GM12878 (cell line): ENCODE results near the gene LRRC14B. TPM values are rescaled to one million over a fixed set of nuclear protein-coding genes. Genes with fewer than 3 reads are reported as not detected.

Experiments used
- ATAC-seq: fragments of 200-7000 bp; cut with Tn5 transposase; 3 replicates; pipeline ENCODE4 v1.9.1; 2020; ENCODE audit warnings: mild to moderate bottlenecking, moderate library complexity
- BruUV-seq: library from RNA; stranded (reverse); fragments of 400-500 nt; replicated peaks from 2 replicates; lab custom pipeline; 2021; lab: Mats Ljungman, UMichigan
- CTCF ChIA-PET: fragments of 300-600 bp; sonication (Branson Sonifier 250); formaldehyde crosslinking; extraction: SDS; loops from one replicate; lab custom pipeline; 2021; ENCODE audit warnings: inconsistent platforms; lab: Yijun Ruan, JAX
- POLR2A ChIA-PET: fragments of 350-600 bp; formaldehyde crosslinking; extraction: SDS; loops from one replicate; lab custom pipeline; 2021; ENCODE audit warnings: inconsistent platforms; lab: Charles Lee
- RAD21 ChIA-PET: fragments of 300-600 bp; sonication (Branson Sonifier 250); formaldehyde crosslinking; loops from one replicate; lab custom pipeline; 2023; ENCODE audit warnings: antibody characterized with exemption; ENCODE audit not compliant: unreplicated experiment; lab: Charles Lee
- SMC1A ChIA-PET: fragments of 300-600 bp; sonication (Branson Sonifier 250); formaldehyde crosslinking; loops from one replicate; lab custom pipeline; 2023; ENCODE audit not compliant: unreplicated experiment, uncharacterized antibody; lab: Charles Lee
- DNase-seq: peaks from one replicate; pipeline ENCODE4 v3.0.0-alpha.2; 2011; ENCODE audit warnings: low read depth, low spot score
- FAIRE-seq: peaks from 3 replicates; lab custom pipeline; 2011; peaks lifted over from hg19 to GRCh38; lab: Jason Lieb, UNC
- H2AFZ ChIP-seq: 2 replicates; pipeline ENCODE4 v1.6.0; 2011; ENCODE audit warnings: low read depth, low read length, control low read depth; ENCODE audit not compliant: control insufficient read depth
- H3K27ac ChIP-seq: 2 replicates; pipeline ENCODE4 v1.5.1; 2011; ENCODE audit warnings: control low read depth; ENCODE audit not compliant: control insufficient read depth, insufficient read depth
- H3K27me3 ChIP-seq, 2 experiments: replicated peaks in 1 of 2; 2 replicates each; pipeline versions ENCODE4 v1.6.0 to v1.6.1; 2011; ENCODE audit warnings: low read length in 1 of 2; ENCODE audit not compliant: control insufficient read depth in 2 of 2, insufficient read depth in 2 of 2
- H3K36me3 ChIP-seq, 2 experiments: 2 replicates each; pipeline ENCODE4 v1.5.1; 2011; ENCODE audit warnings: low read length in 1 of 2; ENCODE audit not compliant: control insufficient read depth in 2 of 2, insufficient read depth in 2 of 2
- H3K4me1 ChIP-seq: 2 replicates; pipeline ENCODE4 v1.6.1; 2011; ENCODE audit warnings: mild to moderate bottlenecking, low read length, moderate library complexity, mixed read lengths; ENCODE audit not compliant: control insufficient read depth, insufficient read depth
- H3K4me2 ChIP-seq: 2 replicates; pipeline ENCODE4 v1.6.0; 2011; ENCODE audit warnings: control low read depth; ENCODE audit not compliant: control insufficient read depth, insufficient read depth
- H3K4me3 ChIP-seq: fragments of 200-600 bp; sonication (generic); 2 replicates; pipeline ENCODE4 v1.5.1; 2016
- H3K79me2 ChIP-seq: 2 replicates; pipeline ENCODE4 v1.6.0; 2011; ENCODE audit warnings: low read length; ENCODE audit not compliant: control insufficient read depth, insufficient read depth
- H3K9ac ChIP-seq: 2 replicates; pipeline ENCODE4 v1.8.0; 2011; ENCODE audit warnings: low read length, control low read depth, mixed read lengths; ENCODE audit not compliant: control insufficient read depth, insufficient read depth
- H3K9me3 ChIP-seq: replicated peaks from 3 replicates; pipeline ENCODE4 v1.5.1; 2011; ENCODE audit warnings: mild to moderate bottlenecking, low read length; ENCODE audit not compliant: control insufficient read depth, insufficient read depth
- H4K20me1 ChIP-seq: 2 replicates; pipeline ENCODE4 v1.6.0; 2011; ENCODE audit not compliant: control insufficient read depth, insufficient read depth
- CHD1 ChIP-seq: IDR thresholded peaks from 2 replicates; pipeline ENCODE4 v1.6.1; 2012; ENCODE audit warnings: low read depth, low read length, improper control_type of control experiment
- CREM ChIP-seq: IDR thresholded peaks from 2 replicates; pipeline ENCODE4 v1.6.1; 2014; ENCODE audit warnings: antibody characterized with exemption, low read depth
- EZH2 ChIP-seq: IDR thresholded peaks from 2 replicates; pipeline ENCODE4 v1.6.1; 2012; ENCODE audit warnings: low read depth, mild to moderate bottlenecking, control low read depth, inconsistent platforms, low read length, borderline replicate concordance; ENCODE audit not compliant: control insufficient read depth
- MEF2A ChIP-seq: IDR thresholded peaks from 2 replicates; pipeline ENCODE4 v1.6.1; 2011; ENCODE audit warnings: low read depth, mild to moderate bottlenecking, low read length, moderate library complexity; ENCODE audit not compliant: insufficient read depth
- STAT1 ChIP-seq: fragments of 450-650 bp; conservative IDR thresholded peaks from 2 replicates; pipeline ENCODE4 v1.6.1; 2014; ENCODE audit warnings: antibody characterized with exemption, mild to moderate bottlenecking
- TCF3 ChIP-seq: IDR thresholded peaks from 2 replicates; pipeline ENCODE4 v1.6.1; 2012; ENCODE audit warnings: low read depth, mild to moderate bottlenecking, low read length, borderline replicate concordance; ENCODE audit not compliant: insufficient read depth
- ZNF217 ChIP-seq: fragments of 450-650 bp; IDR thresholded peaks from 2 replicates; pipeline ENCODE4 v1.6.1; 2017; ENCODE audit warnings: antibody characterized with exemption, mild to moderate bottlenecking
- ZSCAN29 ChIP-seq: fragments of 450-650 bp; IDR thresholded peaks from 2 replicates; pipeline ENCODE4 v1.6.1; 2017; ENCODE audit warnings: mild to moderate bottlenecking, moderate library complexity
- WGBS: methylation state at CpG from one replicate; pipeline ENCODE4 v1.1.6; 2016; ENCODE audit warnings: low lambda C conversion rate; ENCODE audit not compliant: insufficient replicate concordance, insufficient coverage; ENCODE audit errors: missing lambda C conversion rate; 5-methylcytosine and 5-hydroxymethylcytosine counted together
- in situ Hi-C: fragments of 300-500 bp; cut with MboI; formaldehyde crosslinking; loops from 9 replicates; pipeline ENCODE4 v1.14.3; 2018; ENCODE audit warnings: mixed read lengths
- intact Hi-C: fragments of 100-400 bp; cut with micrococcal nuclease; formaldehyde crosslinking; loops from one replicate; pipeline ENCODE4 v1.14.2; 2022; ENCODE audit not compliant: unreplicated experiment
- polyA plus RNA-seq, 11 experiments: library from polyadenylated mRNA; depleted of rRNA in 4 of 11; unstranded in 6 of 11; stranded (reverse) in 5 of 11; fragments of >200 nt; fragmentation: Nextera tagmentation in 4 of 11; fragmentation: Illumina TruSeq in 1 of 11; extraction: Ambion mirVana in 4 of 11; extraction: Trizol in 1 of 11; gene quantifications; 1 replicate in 1 of 11; 2 replicates in 10 of 11; pipeline versions ENCODE4 v1.2.1 to v1.2.3, GENCODE V29; 2011 to 2016; ENCODE audit warnings: inconsistent platforms in 2 of 11, missing spikeins in 2 of 11, low read depth in 1 of 11
- total RNA-seq, 4 experiments: library from RNA; depleted of rRNA in 3 of 4; stranded (reverse); fragments of >200 nt in 3 of 4; fragmentation: Illumina TruSeq in 1 of 4; extraction: Trizol in 1 of 4; gene quantifications; 2 replicates each; pipeline versions ENCODE4 v1.2.1 to v1.2.3, GENCODE V29; 2013 to 2021
- TF ChIP-seq, protein P1 (sequence below), 3 experiments: IDR thresholded peaks in 2 of 3; conservative IDR thresholded peaks in 1 of 3; 2 replicates each; pipeline ENCODE4 v1.5.1; 2011; ENCODE audit warnings: low read depth in 3 of 3, low read length in 3 of 3, mild to moderate bottlenecking in 3 of 3, control low read depth in 2 of 3, moderate library complexity in 2 of 3, inconsistent platforms in 1 of 3, mixed read lengths in 1 of 3; ENCODE audit not compliant: control insufficient read depth in 2 of 3, insufficient read depth in 1 of 3; ENCODE audit errors: extremely low read depth in 1 of 3
- TF ChIP-seq, protein P2 (sequence below): fragments of 450-650 bp; IDR thresholded peaks from 2 replicates; pipeline ENCODE4 v1.6.1; 2017; ENCODE audit warnings: mild to moderate bottlenecking
- TF ChIP-seq, protein P3 (sequence below): IDR thresholded peaks from 2 replicates; pipeline ENCODE4 v1.6.1; 2012; ENCODE audit warnings: mild to moderate bottlenecking, low read depth, low read length
- TF ChIP-seq, protein P4 (sequence below): fragments of 450-650 bp; IDR thresholded peaks from 2 replicates; pipeline ENCODE4 v1.6.1; 2014; ENCODE audit warnings: mild to moderate bottlenecking

Gene LRRC14B
- total and polyA plus RNA-seq, 10 of the 15 experiments (the other 5 are each of a cell fraction or from before 2014, with no cell fraction given) = 0.06 to 0.31 (median 0.13) TPM; not detected in 5

DNA sequence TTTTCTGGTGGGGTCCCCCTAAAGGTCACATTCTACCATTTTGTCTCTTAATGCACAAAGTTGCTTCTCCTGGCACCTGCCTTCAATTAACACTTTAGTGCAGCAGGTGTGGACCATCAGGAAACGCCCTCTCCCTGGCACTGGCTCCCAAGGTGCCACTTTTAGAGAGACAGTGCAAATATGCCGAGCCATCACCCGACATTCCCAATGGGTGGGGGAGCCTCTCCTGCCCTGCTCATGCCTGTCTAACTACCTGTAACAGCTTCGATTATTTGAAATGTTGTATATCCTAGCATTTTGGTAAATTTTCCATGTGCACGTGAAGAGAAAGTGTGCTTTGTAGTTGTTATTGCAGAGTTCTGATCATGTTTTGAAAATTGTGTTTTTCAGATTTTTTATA is 13.2 kb upstream of the LRRC14B start:
- Histone ChIP-seq H3K4me2 (no peak overlapping the region), H3K4me1 (no peaks in the 10 kb centered on the region), H3K4me3 (no peak overlapping the region), H3K79me2 (no peaks in the 10 kb centered on the region), H3K36me3 (no peaks in the 10 kb centered on the region), H3K9ac (no peak overlapping the region), H4K20me1 (no peaks in the 10 kb centered on the region), H3K9me3 (no peaks in the 10 kb centered on the region), H3K27ac (no peak overlapping the region), H3K27me3 (peaks cover 0 to 3% of the 10 kb centered on the region in 2 experiments; a peak in 2 of 4 replicates), H2AFZ (no peak overlapping the region)
- intact Hi-C loops = no loop called here
- SMC1A ChIA-PET = no interaction called here
- FAIRE-seq (no peak), DNase-seq (no peak), ATAC-seq (no peak)
- CTCF ChIA-PET = interaction anchor here (2.3 kb wide), 1 partner anchor 10 kb away, joined by 6 read pairs; no protein-coding TSS in a partner anchor
- RAD21 ChIA-PET = no interaction called here
- in situ Hi-C loops = no loop called here
- 35% methylated on average over 5 of the region's 5 CpGs for WGBS
- BruUV-seq = no TSS peak
- POLR2A ChIA-PET = no interaction called here
- TF ChIP-seq ZNF217 (no peak), CREM (no peak), CHD1 (no peak), STAT1 (no peak), MEF2A (no peak), TCF3 (no peak), ZSCAN29 (no peak), EZH2 (no peak)
- TF ChIP-seq, protein P1, sequence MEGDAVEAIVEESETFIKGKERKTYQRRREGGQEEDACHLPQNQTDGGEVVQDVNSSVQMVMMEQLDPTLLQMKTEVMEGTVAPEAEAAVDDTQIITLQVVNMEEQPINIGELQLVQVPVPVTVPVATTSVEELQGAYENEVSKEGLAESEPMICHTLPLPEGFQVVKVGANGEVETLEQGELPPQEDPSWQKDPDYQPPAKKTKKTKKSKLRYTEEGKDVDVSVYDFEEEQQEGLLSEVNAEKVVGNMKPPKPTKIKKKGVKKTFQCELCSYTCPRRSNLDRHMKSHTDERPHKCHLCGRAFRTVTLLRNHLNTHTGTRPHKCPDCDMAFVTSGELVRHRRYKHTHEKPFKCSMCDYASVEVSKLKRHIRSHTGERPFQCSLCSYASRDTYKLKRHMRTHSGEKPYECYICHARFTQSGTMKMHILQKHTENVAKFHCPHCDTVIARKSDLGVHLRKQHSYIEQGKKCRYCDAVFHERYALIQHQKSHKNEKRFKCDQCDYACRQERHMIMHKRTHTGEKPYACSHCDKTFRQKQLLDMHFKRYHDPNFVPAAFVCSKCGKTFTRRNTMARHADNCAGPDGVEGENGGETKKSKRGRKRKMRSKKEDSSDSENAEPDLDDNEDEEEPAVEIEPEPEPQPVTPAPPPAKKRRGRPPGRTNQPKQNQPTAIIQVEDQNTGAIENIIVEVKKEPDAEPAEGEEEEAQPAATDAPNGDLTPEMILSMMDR (IDR thresholded peaks at IDR 0.05 in 2 of 3, conservative IDR thresholded peaks at IDR 0.05 in 1 of 3; ENCODE audit: control insufficient read depth in 2 of 3, extremely low read depth in 1 of 3, insufficient read depth in 1 of 3, low read depth in 3 of 3, low read length in 3 of 3) = no peak
- TF ChIP-seq, protein P2, sequence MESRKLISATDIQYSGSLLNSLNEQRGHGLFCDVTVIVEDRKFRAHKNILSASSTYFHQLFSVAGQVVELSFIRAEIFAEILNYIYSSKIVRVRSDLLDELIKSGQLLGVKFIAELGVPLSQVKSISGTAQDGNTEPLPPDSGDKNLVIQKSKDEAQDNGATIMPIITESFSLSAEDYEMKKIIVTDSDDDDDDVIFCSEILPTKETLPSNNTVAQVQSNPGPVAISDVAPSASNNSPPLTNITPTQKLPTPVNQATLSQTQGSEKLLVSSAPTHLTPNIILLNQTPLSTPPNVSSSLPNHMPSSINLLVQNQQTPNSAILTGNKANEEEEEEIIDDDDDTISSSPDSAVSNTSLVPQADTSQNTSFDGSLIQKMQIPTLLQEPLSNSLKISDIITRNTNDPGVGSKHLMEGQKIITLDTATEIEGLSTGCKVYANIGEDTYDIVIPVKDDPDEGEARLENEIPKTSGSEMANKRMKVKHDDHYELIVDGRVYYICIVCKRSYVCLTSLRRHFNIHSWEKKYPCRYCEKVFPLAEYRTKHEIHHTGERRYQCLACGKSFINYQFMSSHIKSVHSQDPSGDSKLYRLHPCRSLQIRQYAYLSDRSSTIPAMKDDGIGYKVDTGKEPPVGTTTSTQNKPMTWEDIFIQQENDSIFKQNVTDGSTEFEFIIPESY = no peak
- TF ChIP-seq, protein P3, sequence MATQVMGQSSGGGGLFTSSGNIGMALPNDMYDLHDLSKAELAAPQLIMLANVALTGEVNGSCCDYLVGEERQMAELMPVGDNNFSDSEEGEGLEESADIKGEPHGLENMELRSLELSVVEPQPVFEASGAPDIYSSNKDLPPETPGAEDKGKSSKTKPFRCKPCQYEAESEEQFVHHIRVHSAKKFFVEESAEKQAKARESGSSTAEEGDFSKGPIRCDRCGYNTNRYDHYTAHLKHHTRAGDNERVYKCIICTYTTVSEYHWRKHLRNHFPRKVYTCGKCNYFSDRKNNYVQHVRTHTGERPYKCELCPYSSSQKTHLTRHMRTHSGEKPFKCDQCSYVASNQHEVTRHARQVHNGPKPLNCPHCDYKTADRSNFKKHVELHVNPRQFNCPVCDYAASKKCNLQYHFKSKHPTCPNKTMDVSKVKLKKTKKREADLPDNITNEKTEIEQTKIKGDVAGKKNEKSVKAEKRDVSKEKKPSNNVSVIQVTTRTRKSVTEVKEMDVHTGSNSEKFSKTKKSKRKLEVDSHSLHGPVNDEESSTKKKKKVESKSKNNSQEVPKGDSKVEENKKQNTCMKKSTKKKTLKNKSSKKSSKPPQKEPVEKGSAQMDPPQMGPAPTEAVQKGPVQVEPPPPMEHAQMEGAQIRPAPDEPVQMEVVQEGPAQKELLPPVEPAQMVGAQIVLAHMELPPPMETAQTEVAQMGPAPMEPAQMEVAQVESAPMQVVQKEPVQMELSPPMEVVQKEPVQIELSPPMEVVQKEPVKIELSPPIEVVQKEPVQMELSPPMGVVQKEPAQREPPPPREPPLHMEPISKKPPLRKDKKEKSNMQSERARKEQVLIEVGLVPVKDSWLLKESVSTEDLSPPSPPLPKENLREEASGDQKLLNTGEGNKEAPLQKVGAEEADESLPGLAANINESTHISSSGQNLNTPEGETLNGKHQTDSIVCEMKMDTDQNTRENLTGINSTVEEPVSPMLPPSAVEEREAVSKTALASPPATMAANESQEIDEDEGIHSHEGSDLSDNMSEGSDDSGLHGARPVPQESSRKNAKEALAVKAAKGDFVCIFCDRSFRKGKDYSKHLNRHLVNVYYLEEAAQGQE = no peak
- TF ChIP-seq, protein P4, sequence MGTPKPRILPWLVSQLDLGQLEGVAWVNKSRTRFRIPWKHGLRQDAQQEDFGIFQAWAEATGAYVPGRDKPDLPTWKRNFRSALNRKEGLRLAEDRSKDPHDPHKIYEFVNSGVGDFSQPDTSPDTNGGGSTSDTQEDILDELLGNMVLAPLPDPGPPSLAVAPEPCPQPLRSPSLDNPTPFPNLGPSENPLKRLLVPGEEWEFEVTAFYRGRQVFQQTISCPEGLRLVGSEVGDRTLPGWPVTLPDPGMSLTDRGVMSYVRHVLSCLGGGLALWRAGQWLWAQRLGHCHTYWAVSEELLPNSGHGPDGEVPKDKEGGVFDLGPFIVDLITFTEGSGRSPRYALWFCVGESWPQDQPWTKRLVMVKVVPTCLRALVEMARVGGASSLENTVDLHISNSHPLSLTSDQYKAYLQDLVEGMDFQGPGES = no peak
